Stimulated activated CD4-positive, alpha-beta T cell treated with anti-CD3 and anti-CD28 coated beads, TNF-alpha, amount 100 ng/mL, for 1 hour (primary cell): ENCODE measurements around the gene TMEM63C.
A peak's percentile ranks its signal among the peaks of the same experiment; 100 is the strongest.
"Not testable (repeated sequence)": the region's sequence is repeated elsewhere in the genome, so short reads cannot be mapped to it uniquely, and the experiment has no call there.

ENCODE experiments used
- DNase-seq, 3 donors: peaks; one replicate each; pipeline ENCODE4 v3.0.0-alpha.2; 2020; ENCODE audit warnings: low read depth in 3 of 3, low spot score in 1 of 3

The TMEM63C gene

GRCh38 chr14:77275601-77276017 is 94.0 kb downstream of the TMEM63C start:
- DNase-seq = no peak

GRCh38 chr14:77276295-77276935 is 94.8 kb downstream of the TMEM63C start:
- DNase-seq = no peak

DNA sequence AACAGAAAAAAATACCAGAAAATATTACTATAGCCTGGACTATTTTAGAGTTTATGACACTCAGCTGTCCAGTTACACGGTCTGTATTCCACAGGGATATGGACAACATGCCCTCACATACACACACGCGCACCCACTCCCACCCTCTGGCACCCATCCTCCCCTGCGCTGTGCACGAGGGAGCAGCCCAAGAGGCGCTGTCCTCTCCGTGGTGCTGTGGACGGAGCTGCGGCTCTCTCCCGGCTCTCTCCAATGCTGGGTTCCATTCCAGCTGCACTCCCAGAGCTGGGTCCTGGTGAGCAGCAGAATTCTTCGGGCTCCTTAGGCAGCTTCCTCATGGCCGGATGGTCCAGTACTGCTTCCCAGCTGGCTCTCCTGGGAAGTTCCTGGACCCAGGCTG is 95.4 kb downstream of the TMEM63C start:
- DNase-seq = no peak

DNA sequence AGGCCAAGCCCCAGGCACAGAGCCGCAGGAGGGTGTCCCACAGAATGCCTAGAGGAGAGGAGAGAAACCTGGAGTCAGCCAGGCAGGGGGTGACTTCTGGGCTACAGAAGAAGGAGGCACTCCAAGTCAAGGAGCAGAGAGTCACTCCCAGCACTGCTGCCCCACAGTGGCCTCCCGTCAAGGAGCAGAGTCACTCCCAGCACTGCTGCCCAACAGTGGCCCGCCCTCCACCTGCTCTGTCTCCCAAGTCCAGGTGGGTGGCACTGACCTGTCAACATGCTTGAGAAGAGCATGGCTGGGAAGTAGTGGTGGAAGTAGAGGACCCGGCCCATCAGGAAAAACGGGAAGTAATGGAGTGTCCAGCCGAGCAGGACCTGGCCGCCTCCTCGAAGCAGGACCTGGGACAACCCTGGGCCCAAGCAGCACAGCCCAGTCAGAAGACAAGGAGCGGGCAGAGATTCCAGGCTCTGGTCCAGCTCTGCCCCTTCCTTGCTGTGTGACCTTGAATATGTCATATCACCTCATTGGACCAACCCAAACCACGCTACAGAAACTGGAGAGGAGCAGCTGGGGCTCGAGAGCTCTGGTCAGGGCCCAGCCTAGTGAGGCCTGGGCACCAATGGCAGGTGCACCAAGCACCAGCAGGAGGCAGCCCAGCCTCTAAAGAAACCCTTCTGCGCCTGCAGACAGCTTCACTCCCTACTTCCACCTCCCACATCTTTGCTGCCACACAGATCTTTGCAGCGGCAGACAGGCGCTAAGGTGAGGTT is 97.0 kb downstream of the TMEM63C start:
- no peak for DNase-seq

DNA sequence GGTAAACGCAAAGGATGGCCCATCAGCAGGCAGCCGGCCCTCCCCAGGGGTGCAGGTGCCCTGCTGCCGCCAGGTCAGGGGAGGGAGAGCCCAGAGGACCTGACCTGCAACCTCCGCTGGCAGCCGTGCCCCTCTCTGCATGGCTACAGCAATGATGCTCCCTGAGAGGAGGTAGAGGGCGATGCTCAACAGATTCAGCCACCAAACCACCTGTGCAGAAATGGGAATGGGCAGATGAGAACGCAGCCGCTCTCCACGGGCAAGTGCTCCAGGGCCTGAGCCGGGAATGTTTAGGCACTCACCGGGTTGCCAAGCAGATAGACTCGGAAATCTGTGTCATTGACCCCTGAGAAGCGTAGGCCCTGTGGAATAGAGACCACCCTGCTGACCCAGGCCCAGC is 98.1 kb downstream of the TMEM63C start:
- DNase-seq = no peak

- DNase-seq = not testable (repeated sequence)
Observed at GRCh38 chr14:77280921-77281320, 99.3 kb downstream of the TMEM63C start.

DNA sequence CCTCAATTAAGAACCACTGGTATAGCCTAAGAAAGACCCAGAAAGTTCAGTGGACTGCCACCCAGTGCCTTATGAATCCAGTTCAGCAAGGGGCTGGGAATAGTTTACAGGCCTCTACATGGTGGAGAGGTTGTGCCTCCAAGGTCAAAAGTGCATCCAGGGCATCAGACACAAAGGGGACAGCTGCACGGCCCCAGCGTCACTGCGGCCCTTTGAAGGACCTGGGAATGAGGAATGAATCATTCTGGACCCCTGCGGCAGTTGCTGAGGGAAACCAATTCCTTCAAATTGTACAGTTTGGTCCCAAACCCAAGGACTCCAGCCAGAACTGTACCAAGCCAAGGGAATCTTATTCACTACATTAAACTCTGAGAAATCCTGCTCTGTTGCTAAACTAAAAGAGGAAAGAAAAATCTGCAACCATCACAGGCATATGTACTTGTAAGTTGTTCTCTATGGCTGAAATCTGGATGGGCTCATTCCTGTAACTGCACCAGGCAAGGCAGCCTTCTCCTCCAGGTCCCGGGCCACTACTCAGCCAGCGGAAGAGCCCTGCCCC is 100.3 kb downstream of the TMEM63C start:
- DNase-seq = no peak

DNA sequence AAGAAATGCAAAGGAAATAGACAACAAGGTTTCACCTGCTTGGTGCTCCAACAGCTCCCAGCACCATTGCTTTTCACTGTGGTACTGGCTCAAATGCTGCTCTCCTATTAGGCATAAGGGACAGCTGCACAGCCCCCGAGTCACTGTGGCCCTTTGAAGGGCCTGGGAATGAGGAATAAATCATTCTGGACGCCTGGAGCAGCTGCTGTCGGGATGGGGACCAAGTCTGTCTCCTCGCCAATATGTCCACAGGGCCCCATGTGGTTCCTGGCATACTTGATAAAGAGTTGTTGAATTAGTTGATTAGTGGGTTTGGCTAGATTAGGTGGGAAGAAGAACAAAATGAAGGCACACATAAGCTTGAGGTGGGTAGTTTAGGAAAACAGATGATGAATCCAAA is 102.5 kb downstream of the TMEM63C start:
- no peak for DNase-seq

DNA sequence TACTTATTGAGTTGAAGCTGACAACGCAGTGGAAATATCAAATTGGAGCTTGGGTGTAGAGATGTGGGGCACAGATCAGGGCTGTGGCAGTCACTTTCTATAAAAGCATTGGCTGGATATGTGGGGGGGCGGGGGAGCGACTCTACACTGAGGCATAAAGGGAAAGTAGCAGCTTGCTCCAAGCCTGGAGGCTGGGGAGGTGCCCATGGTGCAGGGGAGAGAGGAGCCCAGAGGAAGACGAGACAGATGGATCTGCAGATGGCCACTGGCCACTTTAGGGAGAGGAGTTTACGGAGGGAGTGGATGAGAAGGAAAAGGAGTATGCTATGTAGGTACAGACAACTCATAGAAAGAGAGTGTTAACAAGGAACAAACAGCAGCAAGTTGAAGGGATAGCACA is 102.9 kb downstream of the TMEM63C start:
- DNase-seq = no peak

GRCh38 chr14:77286576-77286975 is 105.0 kb downstream of the TMEM63C start:
- no peak for DNase-seq

DNA sequence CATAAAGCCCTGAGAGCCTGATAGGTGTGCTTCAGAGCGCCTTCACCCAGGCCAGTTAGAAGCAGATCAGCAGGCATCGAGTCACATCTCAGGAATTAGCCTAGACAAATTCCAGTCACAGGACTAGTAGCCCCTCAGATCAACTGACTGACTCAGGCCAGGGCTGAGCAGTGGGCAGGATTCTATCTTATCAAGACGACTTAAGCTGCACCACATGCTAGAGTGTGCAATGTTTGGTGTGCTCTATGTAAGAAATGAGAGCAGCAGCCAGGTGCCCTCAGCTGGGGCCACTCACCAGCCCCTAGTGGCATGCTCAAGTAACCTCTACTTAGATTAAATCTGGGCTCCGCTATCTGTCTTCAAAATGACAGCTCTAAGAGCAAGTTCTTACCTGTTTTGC is 109.1 kb downstream of the TMEM63C start:
- no peak for DNase-seq

- no peak for DNase-seq
Observed at GRCh38 chr14:77296155-77296554, 114.6 kb downstream of the TMEM63C start.

DNA sequence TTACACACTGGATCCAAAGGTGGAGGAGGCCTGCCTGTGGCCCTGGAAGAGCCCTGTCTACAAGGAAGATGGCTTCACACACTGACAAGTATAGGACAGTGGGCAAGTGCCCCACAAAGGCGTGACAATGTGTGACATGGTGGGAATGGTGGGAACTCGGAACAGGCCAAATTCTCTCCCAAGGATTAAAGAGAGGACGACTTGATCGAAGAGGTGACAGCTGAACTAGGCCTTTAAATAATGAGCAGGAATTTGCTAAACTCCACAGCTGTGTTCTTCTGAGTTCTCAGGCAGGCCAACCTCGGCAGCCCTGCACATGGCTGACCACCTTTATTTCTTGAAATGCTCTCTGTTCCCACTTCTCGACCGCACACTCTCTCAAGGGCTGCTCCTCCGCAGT is 115.3 kb downstream of the TMEM63C start:
- DNase-seq = no peak

- no peak for DNase-seq
Observed at GRCh38 chr14:77299771-77300170, 118.2 kb downstream of the TMEM63C start.

DNA sequence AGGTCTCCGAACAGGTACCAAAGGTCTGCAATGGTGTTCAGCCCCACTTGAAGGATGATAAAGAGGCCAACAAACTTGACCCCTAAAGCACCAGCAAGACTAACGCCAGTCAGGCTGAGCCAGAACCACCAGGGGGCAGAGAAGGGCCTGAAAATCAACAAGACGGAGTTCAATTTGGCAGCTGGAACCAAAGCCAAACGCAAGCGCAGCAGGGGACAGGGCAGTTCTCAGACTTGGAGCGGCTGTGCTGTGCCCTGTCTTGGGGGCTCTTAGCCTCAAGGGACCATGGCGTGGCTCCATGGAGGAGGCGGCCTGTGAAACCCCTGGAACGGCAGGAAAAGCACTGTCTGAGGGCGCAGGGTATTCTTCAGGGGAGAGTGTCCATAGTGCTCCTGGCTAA is 119.5 kb downstream of the TMEM63C start:
- peak; percentile 10 to 27 (median 22) for DNase-seq

GRCh38 chr14:77302926-77303325 is 121.3 kb downstream of the TMEM63C start:
- DNase-seq = peak in 1 of 3 donors; percentile 9

DNA sequence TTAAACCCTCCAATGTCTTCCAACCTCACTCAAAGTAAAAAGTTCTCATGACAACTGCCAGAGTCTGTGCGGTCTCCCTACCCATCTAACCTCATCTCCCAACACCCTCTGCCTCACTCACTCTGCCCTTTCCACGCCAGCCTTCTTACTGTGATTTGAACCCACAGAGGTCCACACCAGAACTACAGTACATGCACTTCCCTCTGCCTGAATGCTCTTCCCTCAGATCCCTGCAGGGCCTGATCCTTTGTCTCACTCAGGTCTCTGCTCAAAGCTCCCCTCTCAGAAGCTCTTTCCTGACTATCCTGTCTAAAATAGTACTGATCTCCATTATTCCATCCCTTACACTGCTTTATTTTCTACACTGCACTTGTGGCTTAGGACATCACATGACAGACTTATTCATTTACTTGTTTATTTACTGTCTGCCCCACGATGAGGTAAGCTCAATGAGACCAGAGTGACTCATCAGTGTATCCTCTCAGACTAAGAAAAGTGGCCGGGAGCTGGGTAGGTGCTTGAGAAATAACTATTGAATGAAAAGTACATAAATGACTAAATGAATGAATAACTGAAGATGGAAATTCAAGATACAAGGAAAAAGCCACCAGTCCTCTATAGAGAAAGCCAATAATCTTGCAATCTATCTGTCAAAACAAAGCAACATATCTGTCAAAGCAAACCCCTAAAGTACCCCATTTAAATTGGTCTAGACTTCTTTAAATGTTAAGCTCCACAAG is 122.0 kb downstream of the TMEM63C start:
- no peak for DNase-seq

DNA sequence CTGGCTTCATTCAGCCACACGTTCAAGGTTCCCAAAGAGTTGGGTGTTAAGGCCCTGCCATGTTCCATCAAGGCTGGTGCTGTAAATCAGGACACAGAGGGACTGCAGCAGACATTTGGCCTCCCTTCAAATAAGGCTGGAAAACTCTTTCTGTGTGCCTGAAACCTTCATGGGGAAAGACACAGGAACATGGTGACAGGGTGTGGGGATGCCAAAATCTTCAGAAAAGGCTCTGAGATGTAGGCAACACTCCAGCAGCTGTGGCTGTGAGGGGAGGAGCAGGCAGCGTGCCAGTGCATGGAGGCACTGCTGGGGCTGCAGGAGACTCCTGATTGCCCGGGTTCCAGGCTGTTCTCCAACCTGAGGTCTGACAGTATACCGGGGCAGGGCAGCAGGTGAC is 124.1 kb downstream of the TMEM63C start:
- DNase-seq = no peak

DNA sequence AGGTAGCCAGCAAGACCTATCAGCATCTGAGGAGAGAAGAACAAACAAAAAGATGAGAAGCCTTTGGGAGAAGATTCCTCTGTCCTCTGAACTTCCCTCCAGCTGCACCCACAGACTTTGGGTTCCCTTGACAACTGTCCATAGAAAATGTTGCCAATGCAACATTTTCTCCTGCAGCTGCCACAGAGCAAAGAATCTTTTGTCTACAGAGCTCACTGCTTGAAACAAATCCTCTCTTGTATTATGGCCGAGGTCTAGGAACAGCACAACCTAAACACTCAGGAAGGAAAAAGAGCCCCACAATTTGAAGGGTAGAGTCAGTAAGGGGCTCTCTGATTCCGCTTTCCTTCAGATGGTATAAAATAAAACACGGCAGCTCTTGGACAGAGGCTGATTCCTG is 124.8 kb downstream of the TMEM63C start:
- DNase-seq = no peak

DNA sequence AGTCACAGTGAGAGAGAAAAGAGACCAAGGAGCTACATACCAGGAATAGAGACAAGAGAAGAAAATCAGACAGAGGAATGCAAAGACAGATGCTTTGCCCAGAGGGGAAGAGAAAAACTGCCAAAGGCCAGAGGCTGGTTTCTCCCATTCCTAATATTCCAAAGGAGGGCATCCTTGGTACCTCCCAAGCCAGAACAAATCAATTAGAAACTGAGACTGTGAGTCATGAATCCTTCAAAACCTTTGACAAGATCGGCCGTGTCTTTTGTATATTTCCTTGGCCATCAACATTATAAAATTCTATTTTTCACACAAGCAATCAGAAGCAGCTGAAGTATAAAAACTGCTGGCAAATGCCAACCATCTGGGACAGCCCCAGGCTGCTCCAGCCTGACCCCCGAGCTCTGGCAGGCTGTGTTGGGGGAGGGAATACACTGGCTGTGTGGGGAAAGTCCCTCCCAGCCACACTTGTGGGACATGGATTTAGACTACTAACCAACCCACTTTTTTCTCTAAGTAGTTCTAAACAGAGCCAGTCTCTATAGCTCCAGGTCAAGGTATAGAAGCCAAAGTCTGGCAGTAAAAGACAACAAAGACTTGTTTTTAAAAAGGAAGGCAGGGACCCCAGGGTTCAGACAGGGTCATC is 125.4 kb downstream of the TMEM63C start:
- DNase-seq = no peak
